GM21526 (cell line): ENCODE measurements around the gene TMEM232.
"Not testable (repeated sequence)": the region's sequence is repeated elsewhere in the genome, so short reads cannot be mapped to it uniquely, and the experiment has no call there.

Source experiments
- ATAC-seq: cut with Tn5 transposase; IDR thresholded peaks from one replicate; pipeline ENCODE4 v1.9.1; 2021; ENCODE audit warnings: moderate library complexity; ENCODE audit not compliant: unreplicated experiment, low FRiP score

Gene TMEM232

GRCh38 chr5:110536120-110537115 lies 190.1 kb downstream of the TMEM232 start:
- ATAC-seq = no peak

GRCh38 chr5:110535146-110535545 lies 191.3 kb downstream of the TMEM232 start:
- ATAC-seq = not testable (repeated sequence)

GRCh38 chr5:110525762-110526161 lies 200.7 kb downstream of the TMEM232 start:
- no peak for ATAC-seq

DNA sequence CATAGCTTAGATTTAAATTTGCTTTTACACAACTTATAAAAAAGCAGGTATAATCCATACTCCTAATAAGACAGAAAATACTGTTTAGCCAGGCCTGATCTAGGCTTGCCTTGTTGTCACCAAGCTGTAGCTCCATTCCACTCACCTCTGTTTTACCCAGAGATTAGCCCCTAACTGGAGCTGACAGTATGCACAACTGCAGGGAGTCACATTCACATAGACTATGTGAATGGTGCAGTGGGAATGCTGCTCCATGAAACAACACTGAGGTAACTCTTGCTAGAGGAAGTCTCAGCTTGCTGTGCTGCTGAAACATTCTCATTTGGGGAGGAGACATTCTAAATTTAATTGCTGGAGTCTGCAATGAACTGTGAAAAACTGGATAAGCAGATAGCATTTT lies 209.1 kb downstream of the TMEM232 start:
- ATAC-seq = no peak

DNA sequence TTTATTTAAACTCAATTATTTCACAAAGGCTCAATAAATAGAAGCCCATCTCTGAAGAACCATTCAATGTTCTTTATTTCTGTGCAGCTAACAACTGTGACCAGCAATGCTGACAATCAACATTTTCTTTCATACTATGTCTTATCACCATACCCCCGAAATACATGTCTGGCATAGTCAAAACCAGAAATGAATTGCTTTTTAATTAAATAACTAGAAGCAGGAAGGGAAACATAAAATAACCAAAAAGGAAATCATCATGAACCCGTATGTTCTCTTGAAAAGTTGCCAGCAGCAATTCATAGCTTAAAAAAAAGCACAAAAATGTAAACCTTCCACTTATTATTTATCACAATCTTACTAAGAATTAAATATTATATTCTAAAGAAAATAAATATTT lies 212.4 kb downstream of the TMEM232 start:
- no peak for ATAC-seq

DNA sequence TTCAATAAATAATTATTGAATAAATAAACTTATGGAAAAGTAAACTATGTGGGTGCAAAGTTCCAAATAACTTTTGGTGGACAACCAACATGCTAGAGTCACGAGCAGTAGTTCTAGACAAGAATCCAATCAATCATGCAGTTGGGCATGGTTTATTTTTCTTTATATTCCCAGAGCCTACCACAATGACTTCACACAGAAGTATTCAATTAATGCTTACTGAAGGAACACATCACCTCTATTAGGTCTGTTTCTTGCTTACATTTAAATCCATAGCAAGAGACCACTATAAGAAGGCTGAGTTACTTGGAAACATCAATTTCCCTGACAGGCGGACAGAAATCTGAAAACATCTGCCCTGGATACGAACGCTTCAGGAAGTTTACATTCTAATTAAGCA lies 214.2 kb downstream of the TMEM232 start:
- no peak for ATAC-seq

DNA sequence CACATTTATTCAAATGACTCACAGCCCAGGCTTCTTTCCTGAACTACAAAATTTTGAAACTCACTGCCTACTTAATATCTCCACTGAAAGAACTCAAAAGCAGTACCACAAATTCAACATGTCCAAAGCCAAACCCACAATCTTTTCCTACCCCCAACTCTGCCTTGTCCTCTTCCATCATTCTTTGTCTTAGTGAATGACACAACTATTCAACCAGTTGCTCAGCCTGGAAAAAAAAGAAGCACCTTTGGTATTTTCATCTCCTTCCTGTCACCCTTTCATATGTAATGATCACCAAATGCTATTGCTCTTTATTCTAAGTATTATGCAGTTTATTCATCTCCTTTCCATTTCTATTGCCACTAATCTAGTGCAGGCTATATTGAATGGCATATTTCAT lies 216.3 kb downstream of the TMEM232 start:
- no peak for ATAC-seq

GRCh38 chr5:110507972-110508371 lies 218.5 kb downstream of the TMEM232 start:
- no peak for ATAC-seq

- no peak for ATAC-seq
Measured at GRCh38 chr5:110506378-110506777, 220.1 kb downstream of the TMEM232 start.

DNA sequence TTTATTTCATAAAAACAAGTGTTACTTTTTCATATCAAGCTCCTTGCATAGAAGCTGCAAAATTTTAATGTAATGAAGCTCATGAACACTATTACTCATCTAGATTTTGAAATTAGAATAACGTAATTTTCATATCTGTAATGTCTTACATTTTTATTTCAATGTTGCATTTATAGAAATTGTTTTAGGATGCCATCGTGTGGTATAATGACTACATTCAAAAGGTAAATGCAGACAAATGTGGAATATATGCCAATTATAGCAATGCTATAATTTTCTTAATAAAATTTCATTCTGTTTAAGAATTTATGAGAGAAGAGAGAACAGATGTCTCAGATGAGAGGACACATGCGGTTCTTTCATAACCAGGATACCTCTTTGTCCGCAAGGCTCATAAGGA lies 230.2 kb downstream of the TMEM232 start:
- ATAC-seq = no peak

DNA sequence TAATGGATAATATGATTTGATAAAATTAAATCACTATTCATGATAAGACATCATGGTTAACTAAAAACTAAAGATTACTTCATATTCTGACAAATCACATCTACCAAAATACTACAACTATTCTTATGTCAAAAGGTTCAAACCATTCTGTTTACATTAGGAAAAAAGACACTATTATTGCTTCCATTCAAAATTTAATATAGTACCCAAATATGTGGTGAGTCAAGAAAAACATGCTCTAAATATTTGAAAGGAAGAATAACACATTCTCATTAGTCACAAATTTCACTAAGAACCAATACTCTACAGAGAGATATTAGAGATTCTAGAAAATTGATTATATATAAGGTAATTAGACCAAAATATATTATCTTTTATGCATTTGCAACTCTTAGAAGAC lies 234.0 kb downstream of the TMEM232 start:
- no peak for ATAC-seq

DNA sequence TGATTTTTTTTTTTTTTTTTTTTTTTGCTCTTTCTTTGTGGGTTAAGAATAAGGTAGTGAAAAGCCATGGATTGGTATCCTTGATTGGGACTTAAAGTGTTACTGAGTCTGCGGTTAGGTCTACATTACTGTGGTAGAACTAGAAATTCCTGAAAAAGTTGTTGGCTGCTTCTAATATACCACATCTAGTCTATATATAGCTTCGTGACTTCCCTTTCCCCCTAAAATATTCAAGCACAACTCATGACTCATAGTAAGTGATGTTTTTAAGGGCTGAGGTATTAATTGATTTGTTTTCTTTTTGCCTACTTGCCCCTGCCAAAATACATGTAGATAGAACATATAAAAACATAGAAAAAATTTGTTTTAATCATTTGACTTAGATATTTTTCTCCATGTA lies 247.6 kb downstream of the TMEM232 start:
- no peak for ATAC-seq

DNA sequence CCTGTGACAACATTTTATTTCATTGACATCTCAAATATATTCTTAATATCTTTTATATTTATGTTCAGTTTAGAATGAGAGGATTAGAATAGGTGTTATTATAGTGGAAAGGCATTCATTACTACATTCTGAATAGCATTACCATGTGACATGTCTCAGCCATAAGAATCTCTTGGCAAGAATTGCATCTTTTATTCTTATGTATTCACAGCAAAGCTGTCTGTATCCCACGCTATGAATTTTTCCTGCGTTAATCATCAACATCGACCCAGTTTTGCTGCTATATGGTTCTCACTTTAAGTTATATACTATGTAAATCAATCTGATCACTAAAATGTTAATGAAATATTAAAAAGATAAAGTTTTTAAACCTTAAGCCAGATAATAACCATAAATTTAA lies 248.6 kb downstream of the TMEM232 start:
- no peak for ATAC-seq

DNA sequence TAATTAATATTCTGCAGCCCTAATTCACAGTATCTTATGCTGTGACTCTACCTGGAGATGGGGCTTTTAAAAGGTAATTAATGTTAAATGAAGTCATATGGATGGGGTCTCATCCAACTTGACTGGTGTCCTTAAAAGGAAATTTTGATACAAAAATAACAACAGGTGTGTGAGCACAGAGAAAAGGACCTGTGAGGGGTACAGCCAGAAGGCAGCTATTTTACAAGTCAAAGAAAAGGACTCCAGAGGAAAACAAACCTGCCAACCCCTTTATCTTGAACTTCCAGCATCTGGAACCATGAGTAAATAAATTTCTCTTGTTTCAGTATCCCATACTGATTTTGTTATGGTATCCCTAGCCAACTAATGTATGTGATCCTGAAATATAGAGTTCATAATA lies 250.3 kb downstream of the TMEM232 start:
- no peak for ATAC-seq

- ATAC-seq = no peak
Measured at GRCh38 chr5:110475529-110475928, 250.9 kb downstream of the TMEM232 start.

GRCh38 chr5:110469486-110469885 lies 257.0 kb downstream of the TMEM232 start:
- no peak for ATAC-seq

GRCh38 chr5:110463106-110463505 lies 263.4 kb downstream of the TMEM232 start:
- no peak for ATAC-seq

DNA sequence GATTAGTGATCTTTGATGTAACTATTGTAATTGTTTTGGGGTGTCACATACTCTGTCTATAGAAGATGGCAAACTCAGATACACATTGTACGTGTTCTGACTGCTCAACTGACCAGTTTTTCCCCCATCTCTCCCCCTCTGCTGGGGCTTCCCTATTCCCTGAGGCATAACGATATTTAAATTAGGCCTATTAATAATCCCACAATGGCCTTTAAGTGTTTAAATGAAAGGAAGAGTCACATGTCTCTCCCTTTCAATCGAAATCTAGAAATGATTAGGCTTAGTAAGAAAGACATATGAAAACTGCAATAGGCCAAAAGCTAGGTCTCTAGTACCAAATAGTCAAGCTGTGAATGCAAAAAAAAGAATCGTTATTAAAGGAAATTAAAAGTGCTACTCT lies 265.6 kb downstream of the TMEM232 start:
- ATAC-seq = no peak

- no peak for ATAC-seq
Measured at GRCh38 chr5:110458313-110458712, 268.2 kb downstream of the TMEM232 start.

GRCh38 chr5:110442856-110443255 lies 283.6 kb downstream of the TMEM232 start:
- ATAC-seq = no peak

GRCh38 chr5:110441035-110441434 lies 285.4 kb downstream of the TMEM232 start:
- peak; percentile 74 for ATAC-seq

DNA sequence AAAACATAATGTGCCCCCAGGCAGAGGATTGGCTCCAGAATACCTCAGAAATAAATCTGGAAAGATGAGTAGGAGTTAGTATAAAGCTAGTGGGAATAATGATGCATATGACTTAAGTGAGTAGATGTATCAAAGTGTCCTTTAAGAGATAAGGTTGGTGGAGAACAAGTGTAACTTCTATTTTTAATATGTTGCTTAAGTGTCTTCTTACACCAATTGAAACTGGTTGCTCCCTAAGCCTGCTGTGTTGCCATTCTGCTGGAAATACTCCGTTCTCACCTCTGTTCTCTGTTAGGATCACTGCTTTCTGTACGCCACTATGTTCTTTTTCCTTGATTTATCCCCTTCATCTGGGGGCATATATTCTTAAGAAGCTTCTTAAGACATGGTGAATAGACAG lies 286.4 kb downstream of the TMEM232 start:
- ATAC-seq = no peak
